ENCODE results near the gene AP1M1. TPM values are rescaled to one million over a fixed set of nuclear protein-coding genes. Genes with fewer than 3 reads are reported as not detected.

AP1M1 gene
- total and polyA plus RNA-seq, 2 of the 4 experiments (the other 2 are of a cell fraction), result 85.1 to 99.1 TPM

DNA sequence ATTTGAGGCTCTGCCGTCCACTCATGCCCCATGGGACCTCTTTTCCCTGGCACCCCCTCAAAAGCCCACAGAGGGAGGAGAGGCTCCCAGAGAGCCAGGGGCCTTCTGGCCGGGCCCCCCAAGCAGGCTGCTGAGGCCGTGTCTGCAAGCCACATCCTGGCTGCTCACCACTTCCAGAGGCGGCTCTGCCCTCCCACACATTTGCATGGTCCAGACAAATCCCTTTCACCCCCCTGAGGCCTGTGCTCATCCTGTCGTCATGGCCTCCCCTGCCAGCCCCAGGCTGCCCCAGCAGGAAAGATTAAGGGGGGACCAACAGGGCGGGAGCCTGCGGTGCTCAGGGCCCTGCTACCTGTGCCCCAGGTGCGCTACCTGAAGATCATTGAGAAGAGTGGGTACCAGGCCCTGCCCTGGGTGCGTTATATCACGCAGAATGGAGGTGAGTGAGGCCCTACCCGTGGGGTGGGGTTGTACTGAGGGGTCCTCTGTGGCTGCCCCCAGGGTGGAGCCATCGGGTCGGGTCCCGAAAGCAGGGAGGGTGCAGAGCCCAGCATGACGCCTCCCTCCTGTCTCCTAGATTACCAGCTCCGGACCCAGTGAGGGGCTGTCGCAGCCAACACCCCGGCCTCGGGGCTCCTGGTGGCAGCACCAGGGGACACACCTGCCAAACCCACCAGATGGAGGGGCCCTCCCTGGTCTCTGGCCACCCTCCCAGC, 36.3 kb downstream of the AP1M1 start:
- TF ChIP-seq MAZ (IDR thresholded peaks at IDR 0.05; ENCODE audit: borderline replicate concordance, low read depth, low read length) (no peak), RAD21 (IDR thresholded peaks at IDR 0.05; ENCODE audit: low read length) (no peak)
- Histone ChIP-seq H2AK9ac (replicated peaks; ENCODE audit: low read depth, low read length, poor library complexity) (no peak overlapping the region), H3K79me1 (ENCODE audit: low read depth in 1 of 2, low read length in 2 of 2) (peaks cover 11 to 15% of the 10 kb centered on the region in 2 experiments; a peak in 2 of 4 replicates), H3K27me3 (ENCODE audit: control insufficient read depth, insufficient read depth, low read length) (no peaks in the 10 kb centered on the region), H3K36me3 (ENCODE audit: control insufficient read depth, insufficient read depth, low read length) (peaks cover 64% of the 10 kb centered on the region), H3K4me3 (ENCODE audit: insufficient read depth, low read depth, low read length) (no peak overlapping the region), H4K8ac (ENCODE audit: low read depth in 2 of 2, low read length in 2 of 2) (no peak overlapping the region), H4K91ac (ENCODE audit: insufficient read depth, low read depth, low read length) (no peak overlapping the region), H2AK5ac (ENCODE audit: low read depth, low read length) (no peak overlapping the region), H3K4ac (ENCODE audit: low read depth, low read length) (no peak overlapping the region), H2BK15ac (ENCODE audit: low read depth, low read length) (no peak overlapping the region), H3K14ac (replicated peaks; ENCODE audit: low read depth, low read length) (no peak overlapping the region), H2AFZ (replicated peaks; ENCODE audit: low read length, poor library complexity) (no peak overlapping the region), H3K4me2 (ENCODE audit: low read depth, low read length) (no peak overlapping the region), H2BK120ac (ENCODE audit: low read depth, low read length) (no peak overlapping the region), H3K23ac (ENCODE audit: low read depth, low read length) (no peak overlapping the region), H4K20me1 (ENCODE audit: insufficient read depth, low read length) (peaks cover 5% of the 10 kb centered on the region; the same call in 1 of the 2 replicates), H3K4me1 (ENCODE audit: control insufficient read depth, insufficient read depth, low read length) (no peaks in the 10 kb centered on the region), H3K27ac (ENCODE audit: insufficient read depth, low read length) (no peak overlapping the region), H2BK20ac (ENCODE audit: low read depth, low read length) (no peak overlapping the region), H3K9me3 (ENCODE audit: control insufficient read depth, insufficient read depth, low read length) (no peaks in the 10 kb centered on the region), H4K5ac (ENCODE audit: low read depth, low read length) (no peak overlapping the region), H3K18ac (ENCODE audit: low read depth, low read length) (no peak overlapping the region), H3K9me1 (ENCODE audit: insufficient read depth, low read length) (no peaks in the 10 kb centered on the region; the same call in 1 of the 2 replicates), H3K56ac (ENCODE audit: extremely low read depth, insufficient read depth, low read length) (no peak overlapping the region), H2BK5ac (ENCODE audit: low read depth, low read length, poor library complexity, severe bottlenecking) (no peak overlapping the region), H3K9ac (ENCODE audit: low read depth, low read length) (no peak overlapping the region)
- ATAC-seq (ENCODE audit: low read depth) (no peak), DNase-seq (no peak)
- in situ Hi-C loops (cut with MboI; ENCODE audit: low sequenced_read_pairs), result no loop called here
- intact Hi-C loops (cut with micrococcal nuclease), result no loop called here
- ChIA-PET POLR2A (ENCODE audit: unreplicated experiment) (no interaction called here), CTCF (no interaction called here)
- dilution Hi-C loops (cut with HindIII; ENCODE audit: low sequenced_read_pairs, unreplicated experiment), result no loop called here
- BruUV-seq (replicated peaks), result no TSS peak
- 94% methylated on average over 3 of the region's 19 CpGs; no CpG with 5 or more reads in 1 of the 2 experiments for WGBS, 2 experiments (ENCODE audit: extremely low coverage in 2 of 2, insufficient read length in 1 of 2)

Measured in IMR-90 (cell line).